Breast epithelium (tissue), 4 donors: ENCODE data around the gene PRRC2C. TPM values are rescaled to one million over a fixed set of nuclear protein-coding genes. Genes with fewer than 3 reads are reported as not detected.

Experiments used
- DNase-seq, 2 donors: peaks; one replicate each; pipeline ENCODE4 v3.0.0-alpha.2; 2019; ENCODE audit warnings: low spot score in 2 of 2
- H3K27ac ChIP-seq, 2 donors: fragments of 200-600 bp; sonication (generic) in 1 of 2; one replicate each; pipeline ENCODE4 v1.5.1; 2016 to 2019; ENCODE audit warnings: mild to moderate bottlenecking in 1 of 2
- H3K27me3 ChIP-seq, 2 donors: fragments of 200-600 bp; sonication (generic) in 1 of 2; one replicate each; pipeline versions ENCODE4 v1.5.1 to v1.6.0; 2017 to 2019; ENCODE audit warnings: control low read depth in 1 of 2, mild to moderate bottlenecking in 1 of 2
- H3K36me3 ChIP-seq: fragments of 200-600 bp; one replicate; pipeline ENCODE4 v1.5.1; 2019
- H3K4me1 ChIP-seq, 2 donors: fragments of 200-600 bp; sonication (generic); one replicate each; pipeline ENCODE4 v1.5.1; 2016 to 2019; ENCODE audit warnings: control low read depth in 1 of 2
- H3K4me3 ChIP-seq, 3 donors: fragments of 200-600 bp; sonication (generic); 1 replicate in 2 of 3; 2 replicates in 1 of 3; pipeline ENCODE4 v1.5.1; 2016 to 2019; ENCODE audit warnings: mild to moderate bottlenecking in 3 of 3, moderate library complexity in 2 of 3
- H3K9me3 ChIP-seq, 2 donors: fragments of 200-600 bp; sonication (generic) in 1 of 2; one replicate each; pipeline ENCODE4 v1.5.1; 2016 to 2019; ENCODE audit warnings: control low read depth in 1 of 2
- POLR2A ChIP-seq: fragments of 450-650 bp; IDR thresholded peaks from one replicate; pipeline ENCODE4 v1.6.1; 2016; ENCODE audit warnings: antibody characterized with exemption, mild to moderate bottlenecking, moderate library complexity
- POLR2AphosphoS5 ChIP-seq, 3 donors: sonication (generic); formaldehyde crosslinking; IDR thresholded peaks; one replicate each; pipeline ENCODE4 v1.6.1; 2017; ENCODE audit warnings: antibody characterized with exemption in 3 of 3
- intact Hi-C: fragments of 100-400 bp; cut with DNase I; formaldehyde crosslinking; loops from one replicate; pipeline ENCODE4 v1.15.1; 2023; ENCODE audit warnings: low total_unique reads
- total RNA-seq, 3 donors: library from RNA; depleted of rRNA; stranded (reverse); fragments of >200 nt; gene quantifications; one replicate each; pipeline ENCODE4 v1.1.0, GENCODE V29; 2016
- TF ChIP-seq, protein P1 (sequence below), 3 donors: fragments of 450-650 bp; IDR thresholded peaks; one replicate each; pipeline ENCODE4 v1.5.1; 2016 to 2017; ENCODE audit warnings: antibody characterized with exemption in 3 of 3, mild to moderate bottlenecking in 3 of 3, moderate library complexity in 3 of 3

Gene PRRC2C
- total RNA-seq, 3 donors from 2014 or later = 91.1 to 126 (median 96.0) TPM

DNA sequence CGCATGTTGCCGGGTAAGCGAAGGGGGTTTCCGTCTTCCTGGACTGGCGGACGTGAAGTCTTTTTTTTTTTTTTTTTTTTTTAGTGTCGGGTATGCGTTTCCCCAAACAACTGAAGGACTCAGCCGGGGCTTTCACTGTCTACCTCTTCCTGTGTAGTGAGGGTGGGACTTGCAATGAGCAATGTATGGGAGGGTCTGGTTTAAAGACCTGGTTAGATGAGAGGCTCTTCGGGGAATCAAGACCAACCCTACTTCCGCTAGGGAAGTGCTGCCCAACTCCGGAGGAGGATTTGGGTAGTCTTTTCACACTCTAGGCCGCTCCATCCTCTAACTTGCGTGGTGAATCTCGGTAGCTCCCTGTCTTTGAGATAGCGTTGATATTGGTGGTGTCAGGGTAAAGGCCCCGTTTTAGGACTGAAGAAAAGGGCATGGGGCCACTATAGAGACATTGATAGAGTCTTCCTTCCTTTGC lies 754 bp downstream of the PRRC2C start:
- Histone ChIP-seq H3K4me3 (peak overlapping the region; percentile 71 to 97 (median 96)), H3K36me3 (no peaks in the 10 kb centered on the region), H3K9me3 (no peaks in the 10 kb centered on the region), H3K27me3 (no peaks in the 10 kb centered on the region), H3K4me1 (peaks cover 0 to 4% of the 10 kb centered on the region in 2 donors), H3K27ac (peak overlapping the region; percentile 99 to 100)
- no peak for TF ChIP-seq POLR2A
- no peak for TF ChIP-seq POLR2AphosphoS5 (IDR thresholded peaks at IDR 0.05)
- TF ChIP-seq, protein P1, sequence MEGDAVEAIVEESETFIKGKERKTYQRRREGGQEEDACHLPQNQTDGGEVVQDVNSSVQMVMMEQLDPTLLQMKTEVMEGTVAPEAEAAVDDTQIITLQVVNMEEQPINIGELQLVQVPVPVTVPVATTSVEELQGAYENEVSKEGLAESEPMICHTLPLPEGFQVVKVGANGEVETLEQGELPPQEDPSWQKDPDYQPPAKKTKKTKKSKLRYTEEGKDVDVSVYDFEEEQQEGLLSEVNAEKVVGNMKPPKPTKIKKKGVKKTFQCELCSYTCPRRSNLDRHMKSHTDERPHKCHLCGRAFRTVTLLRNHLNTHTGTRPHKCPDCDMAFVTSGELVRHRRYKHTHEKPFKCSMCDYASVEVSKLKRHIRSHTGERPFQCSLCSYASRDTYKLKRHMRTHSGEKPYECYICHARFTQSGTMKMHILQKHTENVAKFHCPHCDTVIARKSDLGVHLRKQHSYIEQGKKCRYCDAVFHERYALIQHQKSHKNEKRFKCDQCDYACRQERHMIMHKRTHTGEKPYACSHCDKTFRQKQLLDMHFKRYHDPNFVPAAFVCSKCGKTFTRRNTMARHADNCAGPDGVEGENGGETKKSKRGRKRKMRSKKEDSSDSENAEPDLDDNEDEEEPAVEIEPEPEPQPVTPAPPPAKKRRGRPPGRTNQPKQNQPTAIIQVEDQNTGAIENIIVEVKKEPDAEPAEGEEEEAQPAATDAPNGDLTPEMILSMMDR (IDR thresholded peaks at IDR 0.05) = no peak
- peak in 1 of 2 donors; percentile 22 for DNase-seq
- intact Hi-C loops = no loop called here

- peak overlapping the region in 1 of 2 donors; percentile 100 for H3K27ac ChIP-seq
- H3K4me1 ChIP-seq = peaks cover 0 to 4% of the 10 kb centered on the region in 2 donors
- no peaks in the 10 kb centered on the region for H3K9me3 ChIP-seq
- DNase-seq = no peak
- H3K27me3 ChIP-seq = no peaks in the 10 kb centered on the region
- peak overlapping the region; percentile 71 to 97 (median 96) for H3K4me3 ChIP-seq
- no peaks in the 10 kb centered on the region for H3K36me3 ChIP-seq
- intact Hi-C loops = no loop called here
- TF ChIP-seq POLR2A (no peak), POLR2AphosphoS5 (IDR thresholded peaks at IDR 0.05) (no peak)
- TF ChIP-seq, protein P1 (IDR thresholded peaks at IDR 0.05) = no peak
Observed at GRCh38 chr1:171487038-171487437, 1.7 kb downstream of the PRRC2C start.

GRCh38 chr1:171488190-171488929 lies 3.0 kb downstream of the PRRC2C start:
- H3K9me3 ChIP-seq = no peaks in the 10 kb centered on the region
- no peaks in the 10 kb centered on the region for H3K36me3 ChIP-seq
- H3K27me3 ChIP-seq = no peaks in the 10 kb centered on the region
- peak overlapping the region; percentile 20 to 46 for H3K27ac ChIP-seq
- intact Hi-C loops = no loop called here
- H3K4me1 ChIP-seq = peaks cover 0 to 4% of the 10 kb centered on the region in 2 donors
- no peak for DNase-seq
- no peak for TF ChIP-seq POLR2AphosphoS5 (IDR thresholded peaks at IDR 0.05)
- TF ChIP-seq POLR2A = no peak
- TF ChIP-seq, protein P1 (IDR thresholded peaks at IDR 0.05) = no peak
- H3K4me3 ChIP-seq = peak overlapping the region in 2 of 3 donors; percentile 12 to 96

GRCh38 chr1:171494076-171494475 lies 8.7 kb downstream of the PRRC2C start:
- no peak for DNase-seq
- no peak overlapping the region for H3K27ac ChIP-seq
- no peaks in the 10 kb centered on the region for H3K27me3 ChIP-seq
- intact Hi-C loops = no loop called here
- peaks cover 0 to 5% of the 10 kb centered on the region in 2 donors for H3K4me1 ChIP-seq
- no peak overlapping the region for H3K4me3 ChIP-seq
- H3K36me3 ChIP-seq = no peaks in the 10 kb centered on the region
- H3K9me3 ChIP-seq = no peaks in the 10 kb centered on the region
- TF ChIP-seq POLR2AphosphoS5 (IDR thresholded peaks at IDR 0.05) = no peak
- no peak for TF ChIP-seq POLR2A
- TF ChIP-seq, protein P1 (IDR thresholded peaks at IDR 0.05) = no peak

GRCh38 chr1:171495444-171495843 lies 10.1 kb downstream of the PRRC2C start:
- no peak for TF ChIP-seq POLR2A
- no peak for TF ChIP-seq POLR2AphosphoS5 (IDR thresholded peaks at IDR 0.05)
- TF ChIP-seq, protein P1 (IDR thresholded peaks at IDR 0.05) = no peak
- peaks cover 0 to 5% of the 10 kb centered on the region in 2 donors for H3K4me1 ChIP-seq
- H3K4me3 ChIP-seq = no peak overlapping the region
- intact Hi-C loops = no loop called here
- no peak overlapping the region for H3K27ac ChIP-seq
- H3K27me3 ChIP-seq = no peaks in the 10 kb centered on the region
- H3K9me3 ChIP-seq = no peaks in the 10 kb centered on the region
- no peak for DNase-seq
- no peaks in the 10 kb centered on the region for H3K36me3 ChIP-seq
